Endothelial cell of umbilical vein (primary cell): ENCODE measurements around the gene AK4.
"Not testable (repeated sequence)": the region's sequence is repeated elsewhere in the genome, so short reads cannot be mapped to it uniquely, and the experiment has no call there.

Experiments
- CTCF ChIP-seq, 2 donors: IDR thresholded peaks; 1 replicate in 1 of 2; 2 replicates in 1 of 2; pipeline ENCODE4 v1.5.1; 2011; ENCODE audit warnings: low read length in 2 of 2, mild to moderate bottlenecking in 2 of 2, moderate library complexity in 2 of 2, control low read depth in 1 of 2, inconsistent platforms in 1 of 2, low read depth in 1 of 2; ENCODE audit not compliant: insufficient read depth in 1 of 2; ENCODE audit errors: extremely low read depth in 1 of 2
- EZH2 ChIP-seq: IDR thresholded peaks from 2 replicates; pipeline ENCODE4 v1.6.1; 2012; ENCODE audit warnings: borderline replicate concordance, low read depth, mild to moderate bottlenecking, moderate library complexity, low read length, inconsistent platforms; ENCODE audit not compliant: severe bottlenecking
- GATA2 ChIP-seq: IDR thresholded peaks from 2 replicates; pipeline ENCODE4 v1.7.0; 2011; ENCODE audit warnings: low read depth, mild to moderate bottlenecking, moderate library complexity, mixed read lengths, low read length; ENCODE audit not compliant: insufficient read length, insufficient read depth
- JUN ChIP-seq: IDR thresholded peaks from 2 replicates; pipeline ENCODE4 v1.6.1; 2011; ENCODE audit warnings: borderline replicate concordance, low read depth; ENCODE audit not compliant: insufficient read length, insufficient read depth
- MAX ChIP-seq: IDR thresholded peaks from 2 replicates; pipeline ENCODE4 v1.6.1; 2011; ENCODE audit not compliant: insufficient read depth, insufficient read length
- POLR2A ChIP-seq: IDR thresholded peaks from 2 replicates; pipeline ENCODE4 v1.6.1; 2012; ENCODE audit warnings: low read depth, mild to moderate bottlenecking, control low read depth, low read length
- POLR2AphosphoS5 ChIP-seq: IDR thresholded peaks from 2 replicates; pipeline ENCODE4 v1.6.1; 2012; ENCODE audit warnings: low read depth, mild to moderate bottlenecking, control low read depth, low read length, moderate library complexity; ENCODE audit not compliant: insufficient read depth

GRCh38 chr1:65237088-65237487 lies 89.1 kb downstream of the AK4 start:
- not testable (repeated sequence) for TF ChIP-seq CTCF (IDR thresholded peaks at IDR 0.05; ENCODE audit: extremely low read depth in 1 of 2, insufficient read depth in 1 of 2, low read depth in 1 of 2, low read length in 2 of 2); EZH2; POLR2A; POLR2AphosphoS5; MAX; GATA2; JUN
